HG02973 (cell line): Measurements from ENCODE around the gene C20orf96.
"Not testable (repeated sequence)": the region's sequence is repeated elsewhere in the genome, so short reads cannot be mapped to it uniquely, and the experiment has no call there.

Source experiments
- ATAC-seq: cut with Tn5 transposase; IDR thresholded peaks from one replicate; pipeline ENCODE4 v1.9.1; 2021; ENCODE audit warnings: moderate library complexity; ENCODE audit not compliant: unreplicated experiment

C20orf96 gene, protein sequence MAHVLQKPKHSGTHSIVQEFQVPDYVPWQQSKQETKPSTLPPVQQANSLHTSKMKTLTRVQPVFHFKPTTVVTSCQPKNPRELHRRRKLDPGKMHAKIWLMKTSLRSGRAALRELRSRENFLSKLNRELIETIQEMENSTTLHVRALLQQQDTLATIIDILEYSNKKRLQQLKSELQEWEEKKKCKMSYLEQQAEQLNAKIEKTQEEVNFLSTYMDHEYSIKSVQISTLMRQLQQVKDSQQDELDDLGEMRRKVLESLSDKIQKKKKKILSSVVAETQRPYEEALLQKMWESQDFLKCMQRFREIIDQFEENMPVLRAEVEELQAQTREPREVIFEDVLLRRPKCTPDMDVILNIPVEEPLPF

GRCh38 chr20:290084-290831 is at the start of gene C20orf96:
Gene C20orf96 (minus strand): TSS chr20:290750. CDS start chr20:290610, 140 bp downstream.
- ATAC-seq = peak; percentile 77

GRCh38 chr20:336040-336439 is 45.5 kb upstream of the C20orf96 start:
- not testable (repeated sequence) for ATAC-seq

- no peak for ATAC-seq
These were observed 44.0 kb upstream of the C20orf96 start for GRCh38 chr20:334578-334977.

DNA sequence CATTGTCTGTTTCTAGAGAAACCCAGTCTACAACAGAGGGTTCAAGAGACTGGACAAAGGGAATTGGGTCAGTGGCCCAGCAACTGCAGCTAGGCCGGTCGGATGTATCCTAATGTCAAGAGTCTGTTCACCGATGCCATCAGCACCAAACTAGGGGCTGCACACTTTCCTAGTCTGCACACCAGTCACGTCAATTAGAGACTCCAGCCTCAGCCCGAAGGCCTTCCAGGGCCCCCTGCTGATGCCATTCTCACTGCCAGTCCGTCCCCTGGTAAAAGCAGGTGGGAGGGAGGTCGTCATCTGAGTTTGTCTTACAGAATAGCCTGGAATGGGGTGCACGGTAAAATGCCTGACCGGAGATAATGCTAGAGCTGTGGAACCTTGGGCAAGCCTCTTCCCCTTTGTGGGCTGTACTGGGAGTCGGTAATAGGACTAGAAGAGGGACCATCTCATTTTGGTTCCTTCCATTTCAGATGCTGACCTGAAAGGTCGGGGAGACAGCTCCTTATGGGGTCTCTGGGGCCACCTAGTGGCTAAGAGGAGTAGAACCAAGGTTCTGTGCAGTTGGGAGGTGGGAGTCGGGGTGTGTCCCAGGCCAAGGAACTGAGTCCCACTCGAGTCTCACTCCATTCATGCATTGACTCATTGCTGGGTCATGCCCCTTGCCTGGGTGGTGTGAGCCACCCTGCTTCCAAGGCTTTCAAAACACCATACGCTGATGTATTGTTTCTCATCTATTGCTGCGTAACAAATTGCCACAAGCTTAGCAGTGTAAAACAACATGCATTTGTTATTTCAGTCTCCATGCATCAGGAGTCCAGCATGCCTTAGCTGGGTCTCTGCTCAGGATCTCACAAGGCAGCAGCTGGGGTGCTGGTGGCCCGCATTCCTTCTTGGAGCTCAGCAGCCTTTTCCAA is 39.9 kb upstream of the C20orf96 start:
- peak; percentile 35 for ATAC-seq

- no peak for ATAC-seq
These were observed 39.3 kb upstream of the C20orf96 start for GRCh38 chr20:329851-330232.

DNA sequence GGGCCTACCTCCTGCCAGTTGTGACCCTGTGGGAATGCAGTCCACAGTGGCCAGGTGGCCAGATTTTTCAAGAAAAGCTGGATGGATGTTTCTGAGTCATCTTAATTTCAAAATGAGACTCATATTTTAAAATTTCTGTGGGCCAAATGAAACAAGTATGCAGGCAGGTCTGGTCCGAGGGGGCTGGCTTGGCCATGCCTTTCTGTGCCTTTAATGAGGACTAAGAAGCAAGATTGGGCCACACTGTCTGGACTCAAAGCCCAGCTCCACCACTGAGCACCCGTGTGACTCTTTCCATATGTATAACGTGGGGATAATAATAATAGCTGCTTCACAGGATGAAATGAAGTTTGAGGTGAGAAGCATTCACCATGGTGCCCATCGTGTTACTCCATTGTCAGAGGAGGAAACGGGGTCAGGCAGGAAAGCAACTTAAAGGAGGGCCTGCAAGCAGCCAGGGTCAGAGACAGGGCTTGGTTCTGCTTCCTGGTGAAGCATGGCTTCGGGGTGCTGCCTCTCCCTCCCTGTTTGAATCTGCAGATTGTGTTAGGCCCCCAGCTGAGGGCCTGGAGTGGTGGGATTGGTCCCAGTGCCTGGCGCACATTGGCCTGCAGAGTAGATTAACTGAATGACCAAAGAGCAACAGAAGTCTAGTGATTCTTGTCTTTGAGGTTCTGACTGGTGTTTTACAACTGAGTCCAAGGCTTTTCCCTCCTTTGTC is 38.6 kb upstream of the C20orf96 start:
- ATAC-seq = no peak

- no peak for ATAC-seq
These were observed 37.8 kb upstream of the C20orf96 start for GRCh38 chr20:328027-328974.

GRCh38 chr20:327186-328026 is 36.9 kb upstream of the C20orf96 start:
- no peak for ATAC-seq

DNA sequence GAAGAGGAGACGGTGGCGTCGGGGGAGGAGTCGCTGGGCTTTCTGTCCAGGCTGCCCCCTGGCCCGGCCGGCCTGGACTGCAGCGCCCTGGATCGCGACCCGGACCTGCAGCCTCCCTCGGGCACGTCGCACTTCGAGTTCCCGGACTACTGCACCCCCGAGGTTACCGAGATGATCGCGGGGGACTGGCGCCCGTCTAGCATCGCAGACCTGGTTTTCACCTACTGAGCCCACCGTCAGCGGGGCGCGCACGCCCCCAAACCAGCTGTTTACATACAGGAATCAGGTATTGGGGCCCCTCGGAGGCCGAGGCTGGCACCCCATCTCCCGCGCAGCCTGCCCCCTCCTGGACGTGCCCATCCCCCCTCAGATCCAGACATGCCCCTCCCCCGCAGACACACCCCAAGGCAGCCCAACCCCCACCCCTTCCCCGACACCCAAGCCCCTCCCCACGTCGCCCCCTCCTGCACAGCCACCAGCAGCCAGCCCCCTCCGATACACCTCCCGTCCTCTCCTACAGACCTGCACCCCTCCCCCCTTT is 36.2 kb upstream of the C20orf96 start:
- ATAC-seq = no peak

DNA sequence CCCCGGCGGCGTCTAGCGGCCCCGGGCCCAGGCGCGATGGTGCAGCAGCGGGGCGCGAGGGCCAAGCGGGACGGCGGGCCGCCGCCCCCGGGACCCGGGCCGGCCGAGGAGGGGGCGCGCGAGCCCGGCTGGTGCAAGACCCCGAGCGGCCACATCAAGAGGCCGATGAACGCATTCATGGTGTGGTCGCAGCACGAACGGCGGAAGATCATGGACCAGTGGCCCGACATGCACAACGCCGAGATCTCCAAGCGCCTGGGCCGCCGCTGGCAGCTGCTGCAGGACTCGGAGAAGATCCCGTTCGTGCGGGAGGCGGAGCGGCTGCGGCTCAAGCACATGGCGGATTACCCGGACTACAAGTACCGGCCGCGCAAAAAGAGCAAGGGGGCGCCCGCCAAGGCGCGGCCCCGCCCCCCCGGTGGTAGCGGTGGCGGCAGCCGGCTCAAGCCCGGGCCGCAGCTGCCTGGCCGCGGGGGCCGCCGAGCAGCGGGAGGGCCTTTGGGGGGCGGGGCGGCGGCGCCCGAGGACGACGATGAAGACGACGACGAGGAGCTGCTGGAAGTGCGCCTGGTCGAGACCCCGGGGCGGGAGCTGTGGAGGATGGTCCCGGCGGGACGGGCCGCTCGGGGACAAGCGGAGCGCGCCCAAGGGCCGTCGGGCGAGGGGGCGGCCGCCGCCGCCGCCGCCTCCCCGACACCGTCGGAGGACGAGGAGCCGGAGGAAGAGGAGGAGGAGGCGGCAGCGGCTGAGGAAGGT is 35.5 kb upstream of the C20orf96 start:
- ATAC-seq = peak; percentile 12

DNA sequence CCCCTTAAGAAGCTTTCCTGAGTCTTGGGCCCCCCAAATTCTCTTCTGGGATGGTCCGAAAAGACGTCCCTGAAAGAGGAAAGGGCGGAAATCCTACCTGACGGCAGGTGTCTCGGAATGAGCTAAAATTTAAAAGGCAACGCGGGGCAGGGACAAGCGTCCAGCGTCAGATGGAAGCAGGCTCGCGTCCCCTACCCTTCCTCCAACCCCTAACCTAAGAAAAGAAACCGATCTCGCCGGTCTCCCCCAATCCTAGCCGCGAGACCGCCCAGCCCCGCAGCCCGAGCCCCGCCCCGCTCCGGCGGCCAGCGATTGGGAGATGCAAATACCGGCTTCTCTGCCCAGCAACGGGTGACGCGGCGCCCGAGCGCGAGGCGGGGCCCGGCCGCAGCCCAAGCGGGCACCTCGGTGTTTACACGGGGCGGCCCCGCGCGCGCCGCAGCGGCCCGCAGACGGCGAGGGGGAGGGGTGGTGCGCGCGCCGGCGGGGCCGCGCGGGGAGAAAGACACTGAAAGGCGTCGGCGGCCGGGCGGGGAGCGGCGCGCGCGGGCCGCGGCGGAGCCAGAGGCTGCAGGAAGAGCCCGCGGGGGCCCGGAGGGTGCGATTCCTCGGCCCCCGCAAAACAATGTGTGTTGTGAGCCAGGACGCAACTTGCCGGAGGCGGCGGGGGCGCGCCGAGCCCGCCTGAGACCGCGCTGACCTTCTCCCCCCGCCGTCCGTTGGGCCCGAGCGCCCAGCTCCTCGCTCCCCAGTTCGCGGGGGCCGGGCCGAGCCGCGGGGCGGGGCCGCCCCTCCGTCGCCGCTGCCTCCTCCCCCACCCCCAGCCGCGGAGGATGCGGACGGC is 34.7 kb upstream of the C20orf96 start, which contains the start of gene SOX12:
Gene SOX12 (plus strand): TSS at position 508 of the 844 bp plus-strand sequence. CDS start 373 bp downstream, outside the sequence.
- ATAC-seq = peak; percentile 69

DNA sequence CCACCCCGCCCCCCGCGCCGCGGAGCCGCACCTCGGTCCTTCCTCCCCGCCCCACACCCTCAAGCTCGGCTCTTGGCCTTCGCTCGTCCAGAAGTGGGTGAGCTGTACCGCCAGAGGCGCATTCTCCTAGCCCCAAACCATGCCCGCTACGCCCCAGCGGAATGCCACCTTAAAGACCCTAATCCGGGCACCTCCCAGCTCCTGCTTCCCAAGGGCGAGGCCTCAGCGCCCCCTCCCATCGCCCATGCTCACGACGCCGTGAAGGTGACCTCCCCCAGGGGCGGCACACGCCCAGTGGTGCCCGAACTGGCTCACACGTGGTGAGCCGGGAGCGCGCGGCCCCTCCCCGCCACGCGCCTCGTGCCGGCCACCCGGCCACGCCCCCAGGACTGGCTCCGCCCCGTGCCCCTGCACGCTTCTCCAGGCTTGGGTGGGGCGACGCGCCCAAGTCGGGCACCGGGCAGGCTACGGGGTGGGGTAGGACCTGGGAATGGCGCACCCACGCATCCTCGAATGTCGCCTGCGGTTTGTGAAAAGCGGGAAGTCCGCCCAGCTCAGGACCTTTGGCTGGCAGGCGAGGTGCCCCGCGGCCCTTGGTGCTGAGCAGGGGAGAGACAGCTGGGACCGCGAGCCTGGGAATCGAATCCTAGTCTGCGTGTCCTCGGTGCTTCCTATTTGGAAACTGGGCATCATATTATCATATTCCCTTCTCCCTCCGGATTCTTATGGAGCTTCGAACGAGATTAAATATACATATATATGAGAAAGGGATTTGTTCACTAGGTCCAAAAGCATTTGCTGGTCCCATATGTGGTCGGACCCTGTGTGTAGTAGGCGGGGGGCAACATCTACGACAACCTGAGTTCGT is 33.9 kb upstream of the C20orf96 start:
- peak; percentile 45 for ATAC-seq

GRCh38 chr20:316316-317068 is 25.9 kb upstream of the C20orf96 start:
- no peak for ATAC-seq

DNA sequence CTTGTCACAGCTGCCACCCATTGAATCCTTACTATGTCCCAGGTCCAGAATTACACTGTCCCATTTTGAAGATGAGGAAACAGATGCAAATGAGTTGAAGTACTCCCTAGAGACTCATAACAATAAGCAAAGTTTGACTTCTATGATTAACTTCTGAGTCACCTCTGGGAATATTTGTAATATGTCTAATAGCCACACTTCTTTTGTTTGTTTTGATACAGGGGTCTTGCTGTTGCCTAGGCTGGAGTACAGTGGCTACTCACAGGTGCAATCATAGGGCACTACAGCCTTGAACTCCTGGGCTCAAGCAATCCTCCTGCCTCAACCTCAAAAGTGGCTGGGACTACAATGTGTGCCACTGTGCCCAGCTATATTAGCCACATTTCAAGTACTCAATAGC is 23.4 kb upstream of the C20orf96 start:
- no peak for ATAC-seq

DNA sequence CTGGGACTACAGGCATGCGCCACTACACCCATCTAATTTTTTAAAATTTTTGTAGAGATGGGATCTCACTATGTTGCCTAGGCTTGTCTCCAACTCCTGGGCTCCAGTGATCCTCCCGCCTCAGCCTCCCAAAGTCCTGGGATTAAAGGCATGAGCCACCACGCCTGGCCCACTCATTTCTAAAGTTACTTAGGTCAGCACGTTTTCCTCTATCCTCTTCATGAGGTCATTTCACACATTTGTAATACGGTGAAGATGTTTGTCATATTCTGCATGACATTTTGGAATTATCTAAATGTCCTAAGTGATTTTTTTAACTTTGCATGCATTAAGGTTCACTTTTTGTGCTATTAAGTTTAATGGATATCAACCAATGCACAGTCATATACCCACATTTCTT is 22.9 kb upstream of the C20orf96 start:
- no peak for ATAC-seq
